Upper lobe of right lung (tissue), 1 donor: ENCODE results near the gene CKB. TPM values are rescaled to one million over a fixed set of nuclear protein-coding genes. Genes with fewer than 3 reads are reported as not detected.

Source experiments
- ATAC-seq: fragments of 200-7000 bp; cut with Tn5 transposase; one replicate; pipeline ENCODE4 v1.9.1; 2020; ENCODE audit warnings: mild to moderate bottlenecking, moderate library complexity
- DNase-seq: peaks from one replicate; pipeline ENCODE4 v3.0.0-alpha.2; 2020
- H3K27ac ChIP-seq: fragments of 200-600 bp; one replicate; pipeline ENCODE4 v1.8.0; 2022
- H3K27me3 ChIP-seq: fragments of 200-600 bp; one replicate; pipeline ENCODE4 v1.8.0; 2022; ENCODE audit warnings: mild to moderate bottlenecking
- H3K36me3 ChIP-seq: fragments of 200-600 bp; one replicate; pipeline ENCODE4 v1.8.0; 2022
- H3K4me1 ChIP-seq: fragments of 200-600 bp; one replicate; pipeline ENCODE4 v1.8.0; 2022
- H3K4me3 ChIP-seq: fragments of 200-600 bp; one replicate; pipeline ENCODE4 v1.8.0; 2022; ENCODE audit warnings: mild to moderate bottlenecking
- H3K9me3 ChIP-seq: fragments of 200-600 bp; one replicate; pipeline ENCODE4 v1.8.0; 2022
- CTCF ChIP-seq: fragments of 200-600 bp; IDR thresholded peaks from one replicate; pipeline ENCODE4 v1.8.0; 2022; ENCODE audit warnings: antibody characterized with exemption
- intact Hi-C: fragments of 100-400 bp; cut with DNase I; formaldehyde crosslinking; loops from one replicate; pipeline ENCODE4 v1.11.0; 2022
- total RNA-seq: library from RNA; stranded (reverse); fragmentation: NEBNext Ultra II Directional; extraction: Animal tissue kit (Norgen Biotek cat#: 25700); gene quantifications from one replicate; pipeline ENCODE4 v1.2.1, GENCODE V29; 2021
- donor health status: DM: no; HTN: yes; CAD: no; lungs with severe emphysema.

Gene CKB
- total RNA-seq, 1 donor from 2014 or later: 148 TPM

- Histone ChIP-seq H3K27ac (no peak overlapping the region), H3K9me3 (no peaks in the 10 kb centered on the region), H3K27me3 (no peaks in the 10 kb centered on the region), H3K36me3 (no peaks in the 10 kb centered on the region), H3K4me1 (peaks cover 38% of the 10 kb centered on the region), H3K4me3 (no peak overlapping the region)
- intact Hi-C loops: loop anchor here (5.0 kb wide), 1 partner anchor 46 kb away; no protein-coding TSS in a partner anchor
- ATAC-seq (no peak), DNase-seq (no peak)
- no peak for TF ChIP-seq CTCF
These were observed 25.4 kb upstream of the CKB start for GRCh38 chr14:103547941-103548462.

- intact Hi-C loops: loop anchor here (5.0 kb wide), 1 partner anchor 45 kb away; no protein-coding TSS in a partner anchor
- Histone ChIP-seq H3K27me3 (no peaks in the 10 kb centered on the region), H3K4me1 (peaks cover 41% of the 10 kb centered on the region)
These were observed 24.9 kb upstream of the CKB start for GRCh38 chr14:103547455-103547940.

GRCh38 chr14:103546652-103547454, 24.2 kb upstream of the CKB start:
- H3K4me3 ChIP-seq: no peak overlapping the region

More at GRCh38 chr14:103547455-103547940, 24.9 kb upstream of the CKB start:
- ATAC-seq (no peak), DNase-seq (no peak)
- H3K36me3 ChIP-seq: no peaks in the 10 kb centered on the region
- H3K27ac ChIP-seq: no peak overlapping the region
- H3K4me3 ChIP-seq: no peak overlapping the region
- no peak for TF ChIP-seq CTCF
- H3K9me3 ChIP-seq: no peaks in the 10 kb centered on the region

GRCh38 chr14:103545915-103546651, 23.5 kb upstream of the CKB start:
- ATAC-seq (no peak), DNase-seq (no peak)
- H3K9me3 ChIP-seq: no peaks in the 10 kb centered on the region
- H3K36me3 ChIP-seq: no peaks in the 10 kb centered on the region
- no peak overlapping the region for H3K4me3 ChIP-seq
- no peaks in the 10 kb centered on the region for H3K27me3 ChIP-seq
- no peak for TF ChIP-seq CTCF
- intact Hi-C loops: loop anchor here (5.0 kb wide), 1 partner anchor 44 kb away; no protein-coding TSS in a partner anchor
- H3K4me1 ChIP-seq: peaks cover 41% of the 10 kb centered on the region
- no peak overlapping the region for H3K27ac ChIP-seq

More at GRCh38 chr14:103546652-103547454, 24.2 kb upstream of the CKB start:
- peak; percentile 87 for TF ChIP-seq CTCF
- Histone ChIP-seq H3K36me3 (no peaks in the 10 kb centered on the region), H3K27me3 (no peaks in the 10 kb centered on the region), H3K9me3 (no peaks in the 10 kb centered on the region), H3K27ac (no peak overlapping the region), H3K4me1 (peaks cover 41% of the 10 kb centered on the region)
- peak; percentile 70 for ATAC-seq
- DNase-seq: peak; percentile 88
- intact Hi-C loops: loop anchor here (5.0 kb wide), 1 partner anchor 45 kb away; no protein-coding TSS in a partner anchor

GRCh38 chr14:103545219-103545914, 22.7 kb upstream of the CKB start:
- Histone ChIP-seq H3K9me3 (no peaks in the 10 kb centered on the region), H3K4me3 (no peak overlapping the region), H3K4me1 (peaks cover 42% of the 10 kb centered on the region), H3K27ac (no peak overlapping the region), H3K36me3 (no peaks in the 10 kb centered on the region), H3K27me3 (no peaks in the 10 kb centered on the region)
- intact Hi-C loops: loop anchor here (5.0 kb wide), 1 partner anchor 43 kb away; no protein-coding TSS in a partner anchor
- no peak for TF ChIP-seq CTCF
- DNase-seq (no peak), ATAC-seq (no peak)
